Measurements from ENCODE around the gene SP3. TPM values are rescaled to one million over a fixed set of nuclear protein-coding genes. Genes with fewer than 3 reads are reported as not detected.

The SP3 gene
- polyA plus RNA-seq, 10 donors = 58.9 to 89.2 (median 77.6) TPM

DNA sequence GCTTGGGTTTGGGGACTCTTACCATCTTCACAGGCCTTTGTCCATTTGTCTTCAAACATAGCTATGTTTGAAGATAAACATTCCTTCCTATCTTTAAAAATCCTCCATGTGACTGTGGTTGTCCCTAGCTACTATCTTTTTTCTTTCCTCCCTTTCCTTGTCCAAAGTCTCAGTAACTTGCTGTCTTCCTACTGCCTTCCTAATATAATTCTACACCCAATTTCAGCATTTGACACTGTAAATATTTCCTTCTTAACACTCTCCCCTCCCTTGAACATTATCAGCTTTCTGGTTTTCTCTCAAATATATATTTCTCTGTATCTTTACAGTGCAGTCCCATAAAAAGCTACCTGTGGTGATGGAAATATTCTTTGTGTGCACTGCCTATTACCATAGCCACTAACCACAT is 5.3 kb upstream of the SP3 start:
- no peak for DNase-seq

DNA sequence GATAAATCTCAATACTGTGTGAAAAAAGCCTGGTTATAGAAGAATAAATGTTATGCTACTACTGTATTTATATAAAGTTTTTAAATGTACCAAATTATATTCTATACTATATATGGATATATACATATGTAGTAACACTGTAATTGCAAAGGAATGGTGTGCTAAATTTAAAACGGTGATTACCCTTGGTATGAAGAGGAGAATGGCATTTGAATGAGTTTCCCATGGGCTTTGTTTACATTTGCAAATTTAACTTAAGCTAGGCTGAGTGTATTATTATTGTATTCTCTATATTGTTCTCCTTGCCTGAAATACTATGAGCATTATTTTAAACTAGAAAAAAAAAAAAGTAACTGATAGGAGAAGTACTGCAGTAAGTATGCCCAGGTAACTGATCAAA is 4.7 kb upstream of the SP3 start:
- no peak for DNase-seq

DNA sequence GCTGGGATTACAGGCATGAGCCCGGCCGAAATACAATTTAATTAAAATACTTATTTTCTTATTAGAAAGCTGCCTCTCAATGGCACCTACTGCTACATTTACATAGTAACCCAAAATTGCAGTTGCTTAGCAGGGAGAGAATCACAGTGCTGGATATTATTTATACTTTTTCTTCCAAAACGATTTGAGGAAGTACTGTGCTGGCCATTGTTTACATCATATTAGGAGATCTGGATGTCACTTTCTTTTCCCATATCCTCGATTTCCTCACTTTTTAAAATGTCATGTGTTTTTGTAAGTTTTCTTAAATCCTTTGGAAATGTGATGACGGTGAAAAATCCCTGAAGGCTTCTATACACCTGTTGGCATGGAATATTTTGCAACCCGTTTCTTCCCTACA is 3.4 kb upstream of the SP3 start:
- no peak for DNase-seq

DNA sequence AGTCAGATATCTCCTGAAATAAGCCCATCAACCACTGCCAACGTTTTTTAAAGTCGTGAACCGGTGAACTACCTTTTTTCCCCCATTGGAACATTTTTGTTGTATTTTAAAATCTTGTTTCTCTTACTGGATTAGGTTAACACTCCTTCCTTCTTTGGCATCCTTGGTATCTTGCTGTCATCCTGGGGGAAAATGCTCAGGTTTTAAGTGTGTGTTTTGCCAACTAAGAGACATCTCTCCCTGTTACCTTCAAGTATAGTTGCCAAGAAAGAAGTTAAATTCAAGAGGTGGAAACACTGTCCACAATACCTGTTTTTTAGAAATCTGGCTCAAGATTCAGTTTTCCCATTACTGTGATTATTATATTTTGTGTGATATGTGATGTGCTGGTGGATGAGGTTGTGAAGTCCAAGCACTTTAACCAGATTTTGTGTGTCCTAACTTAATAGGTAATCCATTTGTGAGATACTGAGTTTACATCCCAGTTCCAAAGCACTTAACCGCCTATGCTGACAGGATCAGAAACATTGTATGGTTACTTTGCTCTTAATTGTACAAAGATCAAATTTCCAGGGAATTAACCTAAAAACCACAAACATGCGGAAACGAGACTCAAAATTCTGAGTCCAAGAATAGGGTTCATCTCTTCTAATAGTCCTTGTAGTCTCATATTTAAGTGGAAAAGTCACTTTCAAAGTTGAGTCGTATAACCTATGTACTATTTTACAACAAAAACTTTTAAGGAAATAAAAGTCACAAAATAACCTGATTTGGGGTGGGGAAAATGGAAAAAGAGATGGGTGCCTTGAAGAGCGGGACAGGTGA is 1.3 kb upstream of the SP3 start:
- DNase-seq = peak in 1 of 3 donors; percentile 20

DNA sequence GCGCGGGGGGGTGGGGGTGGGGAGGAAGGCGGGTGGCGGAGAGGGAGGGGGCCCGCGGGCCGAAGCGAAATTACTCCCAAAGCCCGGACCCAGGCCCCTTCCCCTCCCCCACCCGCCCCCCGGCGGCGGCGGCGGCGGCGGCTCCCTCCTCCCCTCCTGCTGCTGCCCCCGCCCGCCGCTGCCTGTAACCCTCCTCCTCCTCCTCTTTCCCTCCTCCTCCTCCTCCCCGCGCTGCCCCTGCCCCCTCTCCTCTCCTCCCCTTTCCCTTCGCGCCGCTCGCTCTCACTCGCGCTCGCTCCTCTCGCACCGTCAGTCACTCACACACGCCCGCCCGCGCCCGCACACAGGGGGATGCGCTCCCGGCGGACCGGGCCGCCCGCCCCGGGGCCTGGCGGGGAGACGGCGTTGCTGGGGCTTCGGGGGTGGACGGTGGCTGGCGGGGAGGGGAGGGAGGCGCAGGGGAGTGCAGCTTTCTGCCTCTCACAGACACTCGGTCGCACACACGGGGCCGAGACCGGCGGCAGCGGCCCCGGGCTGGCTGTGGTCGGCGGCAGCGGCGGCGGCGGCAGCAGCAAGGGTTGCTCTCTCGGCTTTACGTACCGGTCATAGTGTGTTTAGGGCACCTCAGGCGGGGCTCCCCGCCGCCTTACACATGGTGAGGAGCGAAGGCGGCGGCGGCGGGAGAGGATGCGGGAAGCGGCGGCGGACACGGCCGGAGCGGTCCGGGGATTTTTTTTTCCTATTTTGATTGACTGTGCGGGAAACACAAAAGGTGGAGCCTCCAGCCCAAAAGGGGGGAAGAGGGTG is 405 bp downstream of the SP3 start:
- DNase-seq = peak; percentile 89 to 96 (median 90)

DNA sequence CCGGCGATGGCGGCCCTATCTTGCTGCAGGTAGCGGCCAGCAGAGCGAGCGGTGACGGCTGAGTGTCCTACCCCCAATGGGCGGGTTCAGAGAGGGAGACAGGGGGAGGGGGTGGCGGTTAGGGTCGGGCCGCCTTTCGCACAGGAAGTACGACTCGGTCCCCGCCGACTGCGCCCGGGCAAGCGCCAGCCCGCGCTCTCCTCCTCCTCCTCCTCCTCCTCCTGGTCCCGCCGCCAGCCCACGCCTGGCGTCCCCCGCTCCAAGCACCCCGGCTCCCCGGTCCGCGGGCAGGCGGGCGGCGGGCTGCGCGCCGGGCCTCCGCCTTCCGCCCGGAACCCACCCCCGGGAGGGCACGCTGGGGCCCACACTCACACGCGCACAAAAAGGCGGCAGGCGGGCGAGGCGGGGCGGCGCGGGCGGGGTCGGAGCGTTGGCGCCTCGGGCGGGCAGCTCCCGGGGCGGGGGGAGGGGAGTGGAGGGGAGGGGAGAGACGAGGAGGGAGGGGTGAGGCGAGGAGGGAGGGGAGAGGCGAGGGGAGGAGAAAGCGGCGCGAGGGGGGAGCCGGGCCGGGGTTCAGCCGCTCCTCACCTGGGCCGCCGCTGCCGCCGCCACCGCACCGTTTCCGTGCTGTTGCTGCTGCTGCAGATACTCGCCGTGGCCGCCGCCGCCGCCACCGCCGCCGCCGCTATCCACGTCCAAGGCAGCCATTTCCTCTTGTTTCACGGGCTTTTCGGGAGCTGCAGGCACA is 1.2 kb downstream of the SP3 start:
- DNase-seq = peak; percentile 89 to 95 (median 90)

DNA sequence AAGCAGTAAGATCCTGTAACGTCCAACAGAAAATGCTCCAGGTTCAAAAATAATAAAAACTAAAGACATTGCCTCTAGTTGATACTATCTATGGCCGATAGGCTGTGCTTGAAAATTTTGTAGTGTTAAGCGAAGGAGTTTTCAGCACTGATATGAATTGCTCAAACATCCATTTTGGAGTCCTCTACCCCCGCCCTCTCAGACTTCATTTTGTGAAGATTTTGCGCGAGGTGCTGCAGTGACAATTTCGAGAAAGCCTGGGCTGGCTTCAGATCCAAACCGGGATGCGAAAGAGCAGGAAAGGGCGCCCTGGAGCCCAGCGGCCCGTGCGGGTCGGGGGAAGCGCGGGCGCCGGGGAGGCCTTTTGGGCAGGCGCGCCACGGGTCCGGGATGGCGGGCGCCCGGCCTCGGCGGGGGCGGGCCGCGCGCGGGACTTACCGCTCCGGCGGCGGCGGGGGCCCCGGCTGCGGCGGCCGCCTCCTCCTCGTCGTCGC is 1.8 kb downstream of the SP3 start:
- DNase-seq = peak; percentile 76 to 93 (median 81)

DNA sequence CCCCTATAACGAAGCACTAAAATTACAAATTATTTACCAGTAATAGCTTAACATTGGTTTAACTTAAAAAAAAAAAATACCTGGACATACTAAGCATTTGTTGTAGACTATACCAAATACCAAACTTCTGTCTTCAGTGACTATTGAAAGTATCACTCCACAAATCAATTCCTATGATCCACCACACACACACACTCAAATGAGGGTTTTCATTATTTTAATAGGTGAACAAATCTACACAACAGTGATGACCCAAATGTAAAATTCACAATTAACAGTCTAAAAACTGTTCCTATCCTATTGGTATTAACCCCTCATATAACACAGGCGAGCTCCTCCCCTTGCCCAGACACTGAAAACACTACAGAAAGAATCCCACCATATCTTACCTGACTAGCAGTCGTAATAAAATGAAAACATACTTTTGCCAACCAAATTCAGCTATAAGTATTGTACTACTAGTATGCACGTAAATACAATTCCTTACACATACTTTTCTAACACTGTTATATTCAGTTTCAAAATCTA is 2.5 kb downstream of the SP3 start:
- DNase-seq = peak in 1 of 3 donors; percentile 39

DNA sequence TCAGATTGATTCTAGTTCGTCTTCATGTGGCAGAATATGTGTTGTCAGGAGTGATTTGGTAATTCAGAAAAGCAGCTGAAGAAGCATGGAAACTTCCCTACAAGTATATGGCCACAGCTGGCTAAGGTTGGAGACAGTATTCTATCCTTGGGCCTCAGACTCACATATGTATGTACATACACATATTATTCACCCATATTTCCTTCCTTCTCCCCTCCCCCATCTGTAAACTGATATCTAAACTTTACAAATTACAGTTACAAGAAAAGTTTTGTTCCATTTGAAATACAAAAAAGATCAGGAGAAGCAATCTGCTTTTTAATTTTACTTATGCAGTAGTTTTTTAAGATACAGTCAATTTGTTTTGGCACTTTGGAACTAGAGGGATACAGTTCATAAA is 3.1 kb downstream of the SP3 start:
- DNase-seq = peak in 1 of 3 donors; percentile 44

DNA sequence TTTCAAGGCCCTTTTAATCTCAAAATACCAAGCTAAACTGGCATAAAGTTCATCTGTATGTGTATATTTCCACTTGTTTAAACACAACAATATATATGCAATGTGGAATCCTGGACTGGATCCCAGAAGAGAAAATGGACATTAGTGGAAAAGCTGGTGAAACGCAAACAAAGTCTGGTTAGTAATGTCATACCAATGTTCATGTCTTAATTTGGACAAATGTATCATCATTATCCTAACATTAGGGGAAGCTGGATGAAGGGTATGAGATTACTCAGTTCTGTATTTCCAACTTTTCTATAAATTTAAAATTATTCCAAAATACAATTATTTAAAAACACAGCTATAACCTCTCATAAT is 3.8 kb downstream of the SP3 start:
- no peak for DNase-seq

DNA sequence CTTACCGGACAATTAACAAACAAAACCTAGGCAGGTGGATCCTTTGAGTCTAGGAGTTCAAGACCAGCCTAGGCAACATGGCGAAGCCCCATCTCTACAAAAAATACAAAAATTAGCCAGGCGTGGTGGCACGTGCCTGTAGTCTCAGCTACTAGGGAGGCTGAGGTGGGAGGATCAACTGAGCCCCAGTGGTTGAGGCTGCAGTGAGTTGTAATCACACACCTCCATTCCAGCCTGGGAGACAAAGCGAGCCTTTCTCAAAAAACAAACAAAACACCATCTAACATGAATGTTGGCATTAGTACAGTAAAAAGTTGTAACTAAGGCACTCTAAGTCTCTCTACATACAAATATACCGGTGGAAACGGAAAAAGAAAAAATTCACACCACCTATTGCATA is 5.3 kb downstream of the SP3 start:
- DNase-seq = no peak

DNA sequence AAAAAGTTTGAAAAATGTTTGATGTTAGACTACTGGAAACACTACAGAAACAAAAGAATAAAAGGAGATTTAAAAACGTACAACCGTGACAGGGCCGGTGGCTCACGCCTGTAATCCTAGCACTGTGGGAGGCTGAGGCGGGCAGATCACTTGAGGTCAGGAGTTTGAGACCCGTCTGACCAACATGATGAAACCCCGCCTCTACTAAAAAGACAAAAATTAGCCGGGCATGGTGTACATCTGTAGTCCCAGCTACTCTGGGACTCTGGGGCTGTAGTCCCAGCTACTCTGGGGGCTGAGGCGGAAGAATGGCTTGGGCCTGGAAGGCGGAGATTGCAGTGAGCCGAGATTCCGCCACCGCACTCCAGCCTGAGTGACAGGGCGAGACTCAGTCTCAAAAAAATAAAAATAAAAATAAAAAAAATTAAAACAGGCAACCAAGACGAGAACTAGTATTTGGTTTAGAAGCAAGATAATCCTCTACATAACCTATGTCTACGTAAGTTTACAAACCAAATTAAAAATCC is 5.8 kb downstream of the SP3 start:
- no peak for DNase-seq

DNA sequence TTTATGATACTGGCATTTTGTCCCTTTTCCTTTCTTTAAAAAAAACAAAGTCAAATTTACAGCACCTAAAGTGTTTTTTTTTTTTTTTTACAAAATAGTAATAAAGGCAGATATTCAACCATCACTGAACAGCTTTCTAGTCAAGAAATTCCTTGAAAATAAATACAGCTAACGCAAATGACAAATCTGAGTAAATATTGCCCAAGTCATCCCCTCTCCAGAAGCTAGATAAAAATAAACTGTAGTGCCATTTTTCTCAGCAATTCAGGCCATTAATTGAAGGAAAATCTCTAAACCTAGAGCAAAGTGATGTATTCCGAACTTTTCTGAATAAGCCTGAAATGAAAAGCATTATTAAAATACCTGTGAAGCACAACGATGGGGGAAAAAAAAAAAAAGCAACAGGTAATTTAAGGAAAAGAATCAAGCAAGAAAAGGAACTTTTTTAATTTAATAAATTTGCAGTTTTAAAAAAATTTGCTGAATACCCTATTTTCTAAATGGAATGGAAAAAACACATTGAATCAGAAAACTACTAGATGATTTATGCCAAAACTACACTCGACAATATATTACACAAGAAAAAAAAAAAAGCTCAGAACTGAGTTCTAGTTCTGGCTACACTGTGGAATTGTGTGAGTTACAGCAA is 6.9 kb downstream of the SP3 start:
- no peak for DNase-seq

DNA sequence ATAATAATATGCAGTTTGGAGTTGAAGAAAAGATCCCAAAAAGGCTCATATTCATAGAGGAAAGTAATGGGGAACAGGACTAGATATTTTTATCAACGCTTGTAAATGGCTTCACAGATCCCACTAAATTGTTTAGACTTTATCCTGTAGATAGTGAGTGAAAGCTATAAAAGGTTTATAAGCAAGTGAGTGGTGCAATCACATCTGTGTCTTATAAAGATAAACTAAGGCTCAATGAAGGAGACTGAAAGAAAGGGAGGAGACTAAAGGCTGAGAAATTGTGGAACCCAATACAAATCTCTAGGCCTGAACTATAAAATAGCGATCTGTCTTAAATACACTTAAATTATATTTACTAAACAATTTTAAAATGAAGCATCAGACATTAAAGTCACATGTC is 7.7 kb downstream of the SP3 start:
- DNase-seq = no peak

DNA sequence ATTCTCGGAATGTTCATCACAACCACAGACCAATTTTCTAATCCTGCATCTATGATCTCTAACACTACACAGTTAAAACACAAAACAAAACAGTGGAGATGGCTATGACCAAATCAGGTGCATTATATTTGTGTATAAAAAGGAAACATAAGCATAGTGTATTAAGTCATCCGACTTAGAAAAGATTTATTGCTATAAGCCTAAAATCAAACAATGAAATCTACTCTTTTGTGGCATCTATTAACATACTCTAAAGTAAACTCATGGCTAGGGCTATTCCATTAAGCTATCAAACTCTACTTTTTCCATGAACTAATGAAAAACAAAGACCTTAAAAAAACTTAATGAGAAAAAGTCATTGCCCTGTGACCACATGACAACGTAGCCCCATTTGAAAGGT is 8.7 kb downstream of the SP3 start:
- DNase-seq = no peak

DNA sequence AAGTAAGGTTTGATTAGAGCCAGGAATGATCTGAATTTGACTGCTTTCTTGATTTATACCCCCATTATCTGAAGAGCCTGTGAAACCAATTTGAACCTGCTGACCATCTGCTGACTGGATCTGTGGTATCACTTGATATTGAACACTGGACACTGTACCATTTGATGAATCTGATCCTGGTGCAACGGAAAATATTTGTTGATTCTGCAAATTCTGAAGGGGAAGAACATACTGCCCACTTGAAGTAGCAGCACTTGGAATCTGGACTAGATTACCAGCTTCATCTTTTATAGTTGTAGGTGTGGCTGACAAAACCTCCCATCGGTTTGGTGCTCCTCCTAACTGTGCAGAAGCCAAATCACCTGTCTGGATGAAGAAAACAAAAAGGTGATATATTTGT is 9.3 kb downstream of the SP3 start:
- no peak for DNase-seq

DNA sequence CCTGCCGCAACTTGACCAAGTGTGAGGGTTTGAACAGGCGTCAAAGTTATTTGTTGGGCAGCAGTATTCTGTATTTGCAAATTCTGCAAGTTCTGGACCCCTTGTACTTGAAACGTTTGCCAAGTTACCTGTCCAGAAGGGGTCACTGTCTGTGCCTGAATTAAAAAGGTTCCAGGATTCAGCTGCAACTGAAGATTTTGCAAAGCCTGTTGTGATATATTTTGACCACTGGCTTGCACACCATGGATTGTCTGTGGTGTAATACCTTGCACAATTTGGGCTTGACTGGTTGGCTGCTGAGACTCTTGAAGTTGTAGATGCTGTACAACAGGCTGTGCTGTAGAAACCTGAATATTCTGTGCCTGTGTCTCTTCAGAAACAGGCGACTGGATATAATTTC is 10.2 kb downstream of the SP3 start:
- DNase-seq = no peak

DNA sequence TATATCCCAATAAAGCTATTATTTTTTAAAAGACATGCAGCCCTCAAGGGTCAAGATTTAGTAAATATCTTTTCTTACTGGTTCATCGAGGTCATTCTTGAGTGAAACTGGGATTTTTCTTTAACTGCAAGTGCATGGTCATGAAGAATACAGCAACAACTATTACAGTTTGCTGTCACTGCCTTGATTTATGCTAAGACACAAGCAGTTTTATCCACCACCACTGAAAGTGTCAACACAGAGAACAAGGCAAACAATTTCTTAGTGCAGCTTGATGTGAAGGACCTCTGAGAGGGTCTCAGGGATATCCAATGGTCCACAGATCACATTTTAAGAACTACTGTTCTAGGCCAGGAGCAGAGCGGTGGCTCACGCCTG is 12.1 kb downstream of the SP3 start:
- no peak for DNase-seq

DNA sequence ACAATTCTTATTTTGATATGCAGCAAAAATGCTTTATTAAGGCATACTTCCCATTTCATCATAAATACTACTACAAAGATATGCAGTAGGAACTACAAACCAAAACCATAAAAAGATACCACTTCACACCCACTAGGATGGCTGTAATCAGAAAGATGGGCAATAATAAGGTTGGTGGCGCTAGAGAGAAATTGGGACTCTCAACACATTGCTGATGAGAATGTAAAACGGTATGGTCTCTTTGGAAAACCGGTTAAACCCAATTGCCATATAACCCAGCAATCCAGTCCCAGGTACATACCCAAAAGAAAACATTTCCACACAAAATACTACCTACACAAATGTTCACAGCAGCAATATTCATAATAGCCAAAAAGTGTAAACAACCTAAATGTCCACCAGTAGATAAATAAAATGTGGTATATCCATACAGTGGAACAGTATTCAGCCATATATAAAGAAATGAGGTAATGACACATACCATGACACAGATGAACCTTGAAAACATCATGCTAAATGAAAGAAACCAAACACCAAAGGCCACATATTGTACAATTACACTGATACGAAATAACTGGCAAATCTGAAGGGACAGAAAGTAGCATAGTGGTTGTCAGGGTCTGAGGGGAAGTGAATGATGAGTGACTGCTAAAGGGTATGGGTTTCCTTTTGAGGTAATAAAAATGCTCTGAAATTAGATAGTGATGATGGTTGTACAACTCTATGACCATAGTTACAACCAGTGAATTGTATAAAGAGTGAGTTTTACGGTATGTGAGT is 12.7 kb downstream of the SP3 start:
- DNase-seq = no peak

DNA sequence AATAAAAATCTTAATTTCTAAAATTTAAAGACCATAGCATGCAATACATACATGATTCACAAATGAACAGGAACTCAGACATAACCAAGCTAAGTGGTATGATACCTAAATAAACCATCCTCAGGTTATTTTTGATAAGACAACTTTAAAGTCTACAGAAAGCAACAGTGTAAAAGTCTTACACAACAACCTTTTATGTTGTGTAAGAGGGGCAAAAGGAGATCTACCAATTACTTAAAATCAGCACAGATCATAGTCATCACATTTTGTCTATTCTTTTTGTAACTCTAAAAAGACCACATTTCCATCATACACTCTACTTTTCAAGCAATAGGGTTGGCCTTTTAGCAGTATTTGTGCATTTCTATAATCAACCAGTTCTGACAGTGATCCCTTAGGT is 16.3 kb downstream of the SP3 start:
- no peak for DNase-seq

DNA sequence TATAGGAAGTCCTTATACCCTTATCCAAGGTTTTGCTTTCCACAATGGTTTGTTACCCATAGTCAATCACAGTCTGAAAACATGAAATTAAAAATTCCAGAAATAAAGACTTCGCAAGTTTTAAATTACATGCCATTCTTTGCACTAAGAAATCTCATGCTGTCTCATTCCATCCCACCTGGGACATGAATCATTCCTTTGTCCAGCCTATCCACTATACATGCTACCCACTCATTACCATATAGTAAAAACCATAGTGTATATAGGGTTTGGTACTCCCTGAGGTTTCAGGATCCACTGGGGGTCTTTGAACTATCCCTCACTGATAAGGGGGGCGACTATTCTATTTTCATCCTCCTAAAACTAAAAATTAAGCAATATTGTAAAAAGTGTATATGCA is 17.0 kb downstream of the SP3 start:
- DNase-seq = no peak
